Activated CD4-positive, alpha-beta T cell treated with anti-CD3 and anti-CD28 coated beads for 4 hours (primary cell): ENCODE data around the gene KCNQ1.

Experiments
- DNase-seq, 2 donors: peaks; one replicate each; pipeline ENCODE4 v3.0.0-alpha.2; 2020

The KCNQ1 gene

DNA sequence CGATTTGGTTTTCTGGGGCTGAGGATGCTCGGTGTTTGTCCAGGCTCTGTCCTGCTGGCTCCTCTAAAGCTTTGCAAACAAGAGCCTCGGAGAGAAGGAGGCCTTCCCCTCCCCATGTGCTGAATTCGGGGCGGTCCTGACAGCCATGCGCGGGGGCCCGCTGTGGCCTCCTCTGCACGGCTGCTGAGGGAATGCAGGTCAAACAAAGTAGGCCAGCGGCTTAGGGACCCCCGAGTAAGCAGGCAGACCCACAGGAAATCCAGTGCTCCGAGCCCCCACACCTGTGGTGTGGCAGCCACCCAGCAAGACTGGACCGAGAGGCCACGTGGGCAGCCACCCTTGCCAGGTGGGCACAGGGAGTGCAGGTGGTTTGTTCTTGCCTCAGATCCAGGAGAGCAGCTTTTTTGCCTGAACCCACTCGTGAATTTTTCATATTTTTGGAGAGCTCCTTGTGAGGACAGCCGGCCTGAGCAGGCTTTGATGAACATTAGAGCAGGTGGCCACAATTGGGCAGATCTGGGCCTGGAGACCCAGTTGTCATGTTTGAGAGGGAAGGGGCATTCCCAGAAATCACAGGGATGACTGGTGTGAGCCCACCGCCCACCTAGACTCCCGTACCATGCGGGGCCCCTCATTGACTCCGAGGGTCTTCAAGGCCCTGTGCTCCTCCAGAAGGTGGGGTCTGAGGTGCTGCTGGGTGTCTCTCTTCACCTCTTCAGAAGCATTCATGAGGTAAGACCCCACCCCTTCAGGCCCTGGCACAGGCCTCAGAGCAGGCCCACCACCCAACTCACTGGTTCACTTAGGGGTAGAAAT is 298.0 kb downstream of the KCNQ1 start:
- DNase-seq: no peak

DNA sequence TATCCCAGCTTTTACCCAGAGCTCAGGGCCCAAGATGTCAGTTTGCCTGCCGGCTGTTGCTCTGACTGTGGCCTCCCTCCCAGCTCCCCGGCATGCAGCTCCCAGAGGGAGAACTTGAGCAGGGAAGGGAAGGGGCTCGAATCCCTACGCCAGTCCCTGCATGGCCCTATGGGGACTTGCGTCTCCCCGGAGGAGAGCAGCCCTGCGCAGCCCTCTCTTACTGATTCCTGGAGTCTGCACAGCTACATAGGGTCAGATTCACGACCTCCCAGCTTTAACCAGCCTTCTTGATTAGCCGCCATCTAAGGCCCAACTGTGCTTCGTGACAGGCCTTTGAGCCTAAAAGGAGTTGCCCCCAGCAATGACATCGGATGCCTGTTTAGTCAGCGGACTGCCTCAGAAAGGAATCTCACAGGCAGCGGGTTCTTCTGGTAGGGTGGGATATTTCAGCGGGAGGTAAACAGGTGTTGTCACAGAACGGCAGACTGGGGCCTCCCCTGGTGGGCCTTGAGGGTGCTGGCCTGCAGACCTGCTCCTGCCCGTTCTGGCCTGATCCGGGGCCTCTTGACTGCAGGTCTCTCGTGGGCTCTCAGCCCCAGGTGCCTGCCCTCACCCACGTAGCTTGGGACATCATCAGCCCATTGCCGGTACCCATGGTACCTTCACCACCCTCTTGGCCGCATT is 298.8 kb downstream of the KCNQ1 start:
- DNase-seq: no peak

DNA sequence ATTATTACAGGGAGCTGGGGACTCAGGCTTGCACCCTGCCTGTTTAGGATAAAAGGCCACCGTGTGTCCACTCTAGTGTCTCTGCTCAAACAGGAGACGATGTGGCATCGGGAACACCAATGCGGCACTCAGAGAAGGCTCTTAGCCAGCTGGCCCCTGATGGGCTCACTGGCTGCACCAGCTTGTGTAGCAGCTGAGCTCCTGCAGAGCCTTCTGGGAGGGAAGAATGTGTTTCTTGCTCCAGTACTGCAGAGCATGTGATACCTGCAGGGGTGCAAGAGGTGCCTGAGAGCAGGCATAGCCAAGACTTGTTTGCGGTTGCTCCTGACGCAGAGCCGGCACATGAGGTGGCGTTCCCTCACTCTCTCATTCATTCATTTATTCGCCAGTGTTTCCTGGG is 299.4 kb downstream of the KCNQ1 start:
- DNase-seq: no peak

DNA sequence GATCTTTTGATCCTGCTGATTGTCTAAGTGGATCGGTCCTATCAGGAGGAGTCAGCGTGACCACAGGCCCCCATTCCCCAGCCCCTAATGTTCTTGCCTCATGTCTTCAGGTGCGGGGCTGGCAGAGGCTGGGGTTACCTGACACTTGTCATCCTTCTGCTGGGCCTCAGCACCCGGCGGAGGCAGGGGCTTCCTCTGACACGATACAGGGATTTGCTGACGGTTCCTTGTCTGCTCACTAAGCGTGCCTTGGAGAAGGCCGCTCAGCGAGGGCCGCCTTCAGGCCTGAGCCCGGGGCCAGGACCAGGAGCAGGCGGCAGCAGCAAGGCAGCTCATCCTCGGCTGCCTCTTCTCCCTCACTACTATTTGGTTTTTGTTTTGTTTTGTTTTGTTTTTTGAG is 300.7 kb downstream of the KCNQ1 start:
- no peak for DNase-seq

- DNase-seq: no peak
Observed at GRCh38 chr11:2746401-2747247, 301.8 kb downstream of the KCNQ1 start.

DNA sequence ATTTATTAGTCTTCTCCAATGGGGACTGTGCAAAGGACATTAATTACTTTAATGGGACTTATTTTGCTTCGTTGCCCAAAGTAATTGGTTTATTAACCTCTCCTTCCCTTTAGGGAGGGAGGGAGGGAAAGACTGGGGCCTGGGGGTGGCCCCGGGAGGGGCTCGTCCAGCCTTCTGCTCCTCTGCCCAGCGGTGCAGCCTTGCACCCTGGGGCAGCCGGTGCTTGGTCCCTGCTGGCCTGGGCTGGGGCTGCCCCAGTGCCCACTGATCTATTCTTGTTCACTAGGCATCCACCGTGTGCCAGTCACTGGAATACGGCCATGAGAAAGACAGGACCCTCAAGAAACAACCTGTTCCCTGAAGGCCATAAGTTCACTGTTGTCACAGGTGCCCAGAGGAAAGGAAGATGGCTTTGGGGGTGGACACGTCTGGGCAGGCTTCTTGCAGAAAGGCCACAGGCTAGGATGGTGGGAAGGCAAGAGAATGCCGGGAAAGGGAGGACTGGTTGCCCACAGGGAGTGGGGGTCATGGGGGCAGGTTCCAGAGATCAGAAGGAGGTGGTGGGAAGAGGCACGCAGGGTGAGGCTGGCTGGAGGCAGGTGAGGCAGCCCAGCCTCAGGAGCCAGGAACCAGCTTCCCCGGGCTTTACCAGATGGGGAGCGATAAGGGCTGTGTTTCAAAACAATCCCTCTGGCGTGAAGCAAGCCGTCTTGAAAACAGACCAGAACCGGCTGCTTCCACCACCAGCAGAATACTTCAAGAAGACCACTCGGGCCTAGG is 302.6 kb downstream of the KCNQ1 start:
- DNase-seq: no peak

DNA sequence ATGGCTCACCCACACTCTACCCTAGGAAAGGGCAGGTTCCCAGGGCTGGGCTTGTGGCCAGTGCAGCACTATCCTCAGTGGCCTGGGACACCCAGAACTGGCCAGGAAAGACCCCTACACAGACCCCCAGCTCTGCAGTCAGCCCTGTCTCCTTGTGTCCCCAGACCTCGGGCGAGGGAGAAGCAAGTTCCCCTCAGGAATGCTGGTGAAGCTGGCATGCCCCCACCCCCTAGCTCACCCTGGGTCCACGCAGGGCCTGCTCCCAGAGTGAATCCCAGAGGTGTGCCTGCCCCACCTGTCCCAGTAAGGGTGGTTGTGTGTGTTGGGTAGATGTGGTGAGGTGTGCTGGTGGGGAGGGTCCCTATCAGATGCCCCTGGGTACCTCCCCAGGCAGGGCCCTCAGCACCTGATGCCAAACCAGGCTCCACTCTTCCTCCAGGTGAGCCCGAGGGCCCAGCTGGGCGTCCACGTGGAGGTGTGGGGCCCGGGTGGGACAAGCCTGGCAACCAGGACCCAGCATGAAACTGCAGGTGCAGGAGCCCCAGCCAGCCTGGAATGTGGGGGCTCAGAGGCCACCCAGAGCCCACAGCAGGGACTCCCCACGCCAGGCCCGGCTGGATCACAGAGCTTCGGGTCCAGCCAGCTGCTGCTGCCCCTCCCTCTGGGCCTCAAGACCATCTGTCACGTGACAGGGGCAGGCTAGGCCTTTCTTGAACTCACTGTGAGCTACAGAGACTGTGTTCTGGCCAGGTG is 303.4 kb downstream of the KCNQ1 start:
- no peak for DNase-seq

- DNase-seq: no peak
Observed at GRCh38 chr11:2748814-2749554, 304.2 kb downstream of the KCNQ1 start.

- DNase-seq: no peak
Observed at GRCh38 chr11:2750101-2750681, 305.4 kb downstream of the KCNQ1 start.

DNA sequence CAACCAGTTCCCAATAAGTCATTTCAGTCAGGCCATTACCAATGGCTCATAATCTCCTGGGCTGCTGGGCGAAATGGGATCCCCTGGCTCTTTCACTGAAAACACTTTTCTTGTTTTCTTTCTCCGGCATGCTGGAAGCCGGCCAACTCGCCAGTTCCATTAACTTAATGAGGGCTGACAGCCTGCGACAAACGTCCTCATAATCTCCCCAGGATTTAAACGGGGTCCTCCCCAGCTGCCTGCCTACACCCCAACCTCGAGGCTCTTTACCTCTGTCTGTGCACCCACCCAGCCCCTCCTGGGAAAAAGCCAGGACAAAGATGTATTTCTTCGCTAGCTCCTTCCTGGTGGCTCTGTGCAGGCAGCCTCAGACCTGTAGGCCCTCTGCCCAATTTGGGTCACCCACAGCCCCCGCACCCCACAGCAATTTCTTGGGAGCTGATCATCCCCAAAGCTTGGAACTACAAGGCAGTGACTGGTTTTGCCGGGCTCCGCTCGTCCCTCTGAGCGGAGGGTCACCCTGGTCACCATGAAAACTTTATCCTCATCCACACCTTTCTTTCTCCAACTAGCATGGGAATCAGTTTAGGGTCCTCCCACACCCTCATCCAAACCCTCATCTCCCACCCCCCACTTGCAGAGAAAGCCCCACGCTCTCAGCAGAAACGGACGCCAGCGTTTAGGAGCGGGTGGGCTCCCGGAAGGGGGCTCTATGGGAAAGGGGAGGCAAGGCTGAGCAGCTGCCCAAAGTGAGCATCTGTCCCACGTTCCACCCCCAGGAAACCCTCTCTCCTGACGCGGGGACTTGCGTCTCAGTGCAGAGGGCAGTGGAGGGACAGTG is 306.1 kb downstream of the KCNQ1 start:
- DNase-seq: no peak

GRCh38 chr11:2751523-2752203 is 306.9 kb downstream of the KCNQ1 start:
- no peak for DNase-seq

GRCh38 chr11:2752204-2752770 is 307.5 kb downstream of the KCNQ1 start:
- DNase-seq: no peak

DNA sequence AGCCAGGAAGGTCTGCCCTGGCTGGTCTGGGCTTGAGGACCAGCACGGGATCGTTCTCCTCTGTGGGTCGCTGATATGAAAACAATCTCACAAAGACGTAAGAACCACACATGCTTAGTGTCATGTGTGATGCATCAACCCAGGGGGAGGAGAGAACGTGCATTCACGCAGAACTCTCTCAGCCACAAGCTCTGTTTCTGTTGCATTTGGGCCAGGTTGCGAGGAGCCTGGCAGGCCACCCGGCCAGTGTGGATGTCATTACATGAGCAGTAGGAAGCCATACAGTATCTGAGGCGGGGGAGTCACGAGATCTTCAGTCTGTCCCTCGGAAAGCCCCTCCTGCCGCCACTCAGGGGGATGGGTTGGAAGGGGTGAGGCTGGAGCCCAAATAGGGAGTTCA is 308.1 kb downstream of the KCNQ1 start:
- no peak for DNase-seq

DNA sequence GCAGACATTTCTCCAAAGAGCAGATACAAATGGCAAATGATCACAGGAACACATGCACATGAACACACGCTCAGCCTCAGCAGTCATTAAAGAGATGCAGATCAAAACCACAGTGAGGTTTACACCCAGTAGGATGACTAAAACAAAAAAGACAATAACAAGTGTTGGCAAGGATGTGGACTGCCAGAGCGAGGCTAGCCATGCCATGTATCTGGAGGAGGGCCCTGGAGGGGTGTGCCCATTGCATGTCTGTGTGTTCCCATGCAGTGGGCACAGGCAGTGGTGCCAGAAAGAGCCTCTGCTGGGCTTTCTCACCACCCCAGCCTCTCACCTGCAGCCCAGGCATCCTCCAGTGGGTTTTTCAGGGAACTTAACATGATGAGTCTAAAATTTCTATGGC is 309.2 kb downstream of the KCNQ1 start:
- no peak for DNase-seq

GRCh38 chr11:2755071-2755470 is 310.3 kb downstream of the KCNQ1 start:
- no peak for DNase-seq

DNA sequence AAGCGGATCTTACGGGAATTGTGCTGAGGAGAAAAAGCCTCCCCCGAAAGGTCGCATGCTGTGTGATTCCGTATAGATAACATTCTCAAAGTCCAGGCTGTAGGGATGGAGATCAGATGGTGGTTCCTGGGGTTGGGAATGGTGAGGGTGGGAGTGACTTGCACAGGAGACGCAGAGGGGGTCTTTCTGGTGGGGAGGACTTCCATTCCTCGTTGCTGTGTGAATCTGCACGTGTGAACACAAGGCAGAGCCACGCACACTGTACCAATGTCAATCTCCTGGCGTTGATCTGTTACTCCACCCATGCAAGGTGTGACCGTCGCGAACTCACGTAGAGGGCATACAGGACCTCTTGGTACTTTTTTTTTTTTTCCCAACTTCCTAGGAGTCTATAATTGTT is 313.9 kb downstream of the KCNQ1 start:
- DNase-seq: no peak

DNA sequence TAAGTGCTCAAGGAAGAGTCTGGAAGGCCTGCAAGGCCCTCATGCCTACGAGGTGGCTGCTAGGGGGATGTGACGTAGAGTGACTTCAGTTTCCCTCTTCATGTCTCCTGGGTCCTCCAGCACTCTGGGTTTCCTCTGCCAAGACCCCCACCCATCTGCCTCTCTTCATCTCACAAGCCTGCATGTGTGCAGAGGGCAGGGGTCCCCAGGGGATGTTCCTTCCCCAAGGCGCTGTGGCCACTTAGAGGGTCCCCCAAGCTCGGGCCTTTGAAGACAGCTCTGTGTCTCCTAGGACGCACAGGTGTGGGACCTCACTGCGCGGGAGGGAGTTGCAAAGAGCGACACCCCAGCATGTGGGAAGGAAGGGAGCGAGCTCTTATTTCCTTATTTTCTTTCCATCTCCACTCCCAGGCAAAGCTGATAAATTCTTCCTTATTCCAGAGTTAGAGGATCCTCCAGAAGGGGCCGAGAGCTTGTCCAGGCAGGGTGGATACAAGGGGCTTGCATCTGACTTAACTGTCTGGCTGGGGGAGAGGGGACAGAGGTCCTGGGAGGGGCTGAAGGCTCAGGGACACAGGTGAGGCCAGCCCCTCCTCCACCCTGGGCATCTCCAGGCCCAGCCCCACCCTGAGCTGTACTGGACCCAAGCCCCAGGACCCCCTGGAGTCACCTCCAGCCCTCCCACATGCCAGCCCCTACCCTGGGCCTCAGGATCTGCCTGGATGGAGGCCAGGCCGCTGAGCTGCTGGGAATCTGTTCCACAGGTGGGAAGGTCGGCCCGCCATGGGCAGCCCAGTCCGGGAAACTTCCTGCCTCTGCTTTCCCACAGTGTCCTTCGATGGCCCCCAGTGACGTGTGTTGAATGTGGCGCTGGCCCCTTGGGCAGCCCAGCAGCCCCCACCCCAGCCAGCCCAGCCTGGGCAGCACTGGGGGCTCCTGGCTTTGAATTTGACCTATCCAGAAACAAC is 314.7 kb downstream of the KCNQ1 start:
- DNase-seq: no peak
